ENCODE measurements around the gene CHCHD5. TPM values are rescaled to one million over a fixed set of nuclear protein-coding genes. Genes with fewer than 3 reads are reported as not detected.

Gene CHCHD5
- total and polyA plus RNA-seq, 3 experiments from 2014 or later, result 33.1 to 41.8 (median 36.6) TPM

GRCh38 chr2:112591413-112591812 is 7.0 kb downstream of the CHCHD5 start:
- Mint-ChIP-seq H3K4me3 (no peak overlapping the region), H3K36me3 (peaks cover 14 to 47% (median 20%) of the 10 kb centered on the region in 3 donors), H3K27ac (peak overlapping the region in 1 of 8 donors; percentile 62), H3K27me3 (no peaks in the 10 kb centered on the region), H3K9me3 (no peaks in the 10 kb centered on the region), H3K4me1 (peaks cover 8 to 10% (median 8%) of the 10 kb centered on the region in 3 donors)
- Histone ChIP-seq H3K27me3 (ENCODE audit: insufficient read depth, low read length, poor library complexity, severe bottlenecking) (no peaks in the 10 kb centered on the region), H3K4me3 (ENCODE audit: low read length) (no peak overlapping the region), H3K9me3 (ENCODE audit: low read length) (no peaks in the 10 kb centered on the region), H3K4me1 (ENCODE audit: insufficient read depth, low read length) (peaks cover 3% of the 10 kb centered on the region), H3K27ac (ENCODE audit: low read depth, low read length) (no peak overlapping the region), H3K36me3 (ENCODE audit: insufficient read depth, low read length) (peaks cover 7% of the 10 kb centered on the region)
- CTCF ChIA-PET, result interaction anchor here (1.0 to 1.5 kb wide), 2 partner anchors 8 to 101 kb away, joined by 3 to 4 read pairs; no protein-coding TSS in a partner anchor
- no peak for DNase-seq
- POLR2A ChIA-PET, result no interaction called here

GRCh38 chr2:112593736-112594135 is 9.3 kb downstream of the CHCHD5 start:
- peaks cover 0 to 28% (median 12%) of the 10 kb centered on the region in 3 donors for H3K36me3 Mint-ChIP-seq
- Histone ChIP-seq H3K9me3 (ENCODE audit: low read length) (no peaks in the 10 kb centered on the region), H3K27ac (ENCODE audit: low read depth, low read length) (no peak overlapping the region), H3K36me3 (ENCODE audit: insufficient read depth, low read length) (no peaks in the 10 kb centered on the region), H3K4me3 (ENCODE audit: low read length) (no peak overlapping the region), H3K4me1 (ENCODE audit: insufficient read depth, low read length) (no peaks in the 10 kb centered on the region), H3K27me3 (ENCODE audit: insufficient read depth, low read length, poor library complexity, severe bottlenecking) (no peaks in the 10 kb centered on the region)
- H3K4me1 Mint-ChIP-seq, result no peaks in the 10 kb centered on the region
- no peak overlapping the region for H3K27ac Mint-ChIP-seq
- H3K9me3 Mint-ChIP-seq, result no peaks in the 10 kb centered on the region
- H3K4me3 Mint-ChIP-seq, result no peak overlapping the region
- CTCF ChIA-PET, result no interaction called here
- no peak for DNase-seq
- POLR2A ChIA-PET, result no interaction called here
- H3K27me3 Mint-ChIP-seq, result no peaks in the 10 kb centered on the region

GRCh38 chr2:112597537-112598322 is 13.3 kb downstream of the CHCHD5 start:
- no peak overlapping the region for H3K27ac Mint-ChIP-seq
- H3K36me3 Mint-ChIP-seq, result peaks cover 0 to 10% (median 4%) of the 10 kb centered on the region in 3 donors
- H3K27me3 Mint-ChIP-seq, result no peaks in the 10 kb centered on the region
- H3K4me1 ChIP-seq (ENCODE audit: insufficient read depth, low read length), result peaks cover 5% of the 10 kb centered on the region
- no peaks in the 10 kb centered on the region for H3K9me3 ChIP-seq (ENCODE audit: low read length)
- no peak for DNase-seq
- H3K9me3 Mint-ChIP-seq, result no peaks in the 10 kb centered on the region
- H3K4me1 Mint-ChIP-seq, result peaks cover 4 to 6% (median 5%) of the 10 kb centered on the region in 3 donors
- CTCF ChIA-PET, result interaction anchor here (1.2 to 5.3 kb wide), 4 partner anchors 11 to 476 kb away, joined by 3 to 92 read pairs (median 20); partner anchors contain the start of gene CHCHD5
- POLR2A ChIA-PET, result interaction anchor here (0.6 to 0.7 kb wide), 2 partner anchors 13 to 126 kb away, joined by 3 to 4 read pairs; no protein-coding TSS in a partner anchor
- H3K4me3 ChIP-seq (ENCODE audit: low read length), result no peak overlapping the region
- no peaks in the 10 kb centered on the region for H3K27me3 ChIP-seq (ENCODE audit: insufficient read depth, low read length, poor library complexity, severe bottlenecking)
- no peak overlapping the region for H3K27ac ChIP-seq (ENCODE audit: low read depth, low read length)
- no peaks in the 10 kb centered on the region for H3K36me3 ChIP-seq (ENCODE audit: insufficient read depth, low read length)
- H3K4me3 Mint-ChIP-seq, result no peak overlapping the region

GRCh38 chr2:112600634-112601033 is 16.2 kb downstream of the CHCHD5 start:
- POLR2A ChIA-PET, result interaction anchor here (0.6 kb wide), 1 partner anchor 91 kb away, joined by 4 read pairs; no protein-coding TSS in a partner anchor
- peaks cover 4 to 6% (median 5%) of the 10 kb centered on the region in 3 donors for H3K4me1 Mint-ChIP-seq
- H3K4me3 Mint-ChIP-seq, result no peak overlapping the region
- CTCF ChIA-PET, result interaction anchor here (1.2 to 5.3 kb wide), 17 partner anchors 9 to 285 kb away, joined by 3 to 92 read pairs (median 5); partner anchors contain the start of gene CHCHD5
- H3K4me3 ChIP-seq (ENCODE audit: low read length), result no peak overlapping the region
- H3K27ac ChIP-seq (ENCODE audit: low read depth, low read length), result no peak overlapping the region
- no peaks in the 10 kb centered on the region for H3K9me3 ChIP-seq (ENCODE audit: low read length)
- no peaks in the 10 kb centered on the region for H3K36me3 ChIP-seq (ENCODE audit: insufficient read depth, low read length)
- H3K27me3 ChIP-seq (ENCODE audit: insufficient read depth, low read length, poor library complexity, severe bottlenecking), result no peaks in the 10 kb centered on the region
- DNase-seq, result no peak
- H3K27ac Mint-ChIP-seq, result no peak overlapping the region
- peaks cover 5% of the 10 kb centered on the region for H3K4me1 ChIP-seq (ENCODE audit: insufficient read depth, low read length)
- no peaks in the 10 kb centered on the region for H3K27me3 Mint-ChIP-seq
- H3K36me3 Mint-ChIP-seq, result no peaks in the 10 kb centered on the region
- H3K9me3 Mint-ChIP-seq, result no peaks in the 10 kb centered on the region

- no peaks in the 10 kb centered on the region for H3K9me3 Mint-ChIP-seq
- H3K4me1 Mint-ChIP-seq, result peaks cover 4 to 6% (median 5%) of the 10 kb centered on the region in 3 donors
- POLR2A ChIA-PET, result no interaction called here
- CTCF ChIA-PET, result interaction anchor here (0.9 to 5.3 kb wide), 6 partner anchors 15 to 283 kb away, joined by 4 to 92 read pairs (median 16); partner anchors contain the start of gene CHCHD5
- Histone ChIP-seq H3K27ac (ENCODE audit: low read depth, low read length) (no peak overlapping the region), H3K9me3 (ENCODE audit: low read length) (no peaks in the 10 kb centered on the region), H3K4me1 (ENCODE audit: insufficient read depth, low read length) (peaks cover 5% of the 10 kb centered on the region), H3K36me3 (ENCODE audit: insufficient read depth, low read length) (no peaks in the 10 kb centered on the region), H3K4me3 (ENCODE audit: low read length) (no peak overlapping the region), H3K27me3 (ENCODE audit: insufficient read depth, low read length, poor library complexity, severe bottlenecking) (no peaks in the 10 kb centered on the region)
- no peaks in the 10 kb centered on the region for H3K36me3 Mint-ChIP-seq
- H3K27me3 Mint-ChIP-seq, result no peaks in the 10 kb centered on the region
- no peak overlapping the region for H3K4me3 Mint-ChIP-seq
- H3K27ac Mint-ChIP-seq, result no peak overlapping the region
- DNase-seq, result no peak
Measured at GRCh38 chr2:112601754-112602153, 17.3 kb downstream of the CHCHD5 start.

GRCh38 chr2:112602917-112603316 is 18.5 kb downstream of the CHCHD5 start:
- Mint-ChIP-seq H3K9me3 (no peaks in the 10 kb centered on the region), H3K4me1 (peaks cover 4 to 6% (median 5%) of the 10 kb centered on the region in 3 donors), H3K36me3 (no peaks in the 10 kb centered on the region), H3K27ac (no peak overlapping the region), H3K27me3 (no peaks in the 10 kb centered on the region), H3K4me3 (no peak overlapping the region)
- POLR2A ChIA-PET, result no interaction called here
- H3K4me1 ChIP-seq (ENCODE audit: insufficient read depth, low read length), result peaks cover 5% of the 10 kb centered on the region
- H3K4me3 ChIP-seq (ENCODE audit: low read length), result no peak overlapping the region
- CTCF ChIA-PET, result interaction anchor here (0.7 kb wide), 1 partner anchor 124 kb away, joined by 3 read pairs; no protein-coding TSS in a partner anchor
- no peaks in the 10 kb centered on the region for H3K27me3 ChIP-seq (ENCODE audit: insufficient read depth, low read length, poor library complexity, severe bottlenecking)
- no peak for DNase-seq
- no peak overlapping the region for H3K27ac ChIP-seq (ENCODE audit: low read depth, low read length)
- H3K9me3 ChIP-seq (ENCODE audit: low read length), result no peaks in the 10 kb centered on the region
- H3K36me3 ChIP-seq (ENCODE audit: insufficient read depth, low read length), result no peaks in the 10 kb centered on the region

- ChIA-PET POLR2A (no interaction called here), CTCF (interaction anchor here (1.2 to 4.3 kb wide), 3 partner anchors 22 to 123 kb away, joined by 3 to 15 read pairs (median 13); no protein-coding TSS in a partner anchor)
- Mint-ChIP-seq H3K4me1 (peaks cover 4 to 6% (median 5%) of the 10 kb centered on the region in 3 donors), H3K4me3 (no peak overlapping the region), H3K9me3 (no peaks in the 10 kb centered on the region), H3K27me3 (no peaks in the 10 kb centered on the region), H3K27ac (peak overlapping the region in 2 of 8 donors; percentile 17 to 24), H3K36me3 (no peaks in the 10 kb centered on the region)
- no peak for DNase-seq
- H3K27me3 ChIP-seq (ENCODE audit: insufficient read depth, low read length, poor library complexity, severe bottlenecking), result no peaks in the 10 kb centered on the region
- no peak overlapping the region for H3K4me3 ChIP-seq (ENCODE audit: low read length)
- H3K9me3 ChIP-seq (ENCODE audit: low read length), result no peaks in the 10 kb centered on the region
- H3K36me3 ChIP-seq (ENCODE audit: insufficient read depth, low read length), result no peaks in the 10 kb centered on the region
- no peak overlapping the region for H3K27ac ChIP-seq (ENCODE audit: low read depth, low read length)
- H3K4me1 ChIP-seq (ENCODE audit: insufficient read depth, low read length), result peaks cover 5% of the 10 kb centered on the region
Measured at GRCh38 chr2:112603731-112604130, 19.3 kb downstream of the CHCHD5 start.

GRCh38 chr2:112604952-112605351 is 20.5 kb downstream of the CHCHD5 start:
- no peaks in the 10 kb centered on the region for H3K9me3 ChIP-seq (ENCODE audit: low read length)
- Mint-ChIP-seq H3K27me3 (no peaks in the 10 kb centered on the region), H3K27ac (peak overlapping the region in 1 of 8 donors; percentile 6), H3K4me3 (no peak overlapping the region), H3K36me3 (peaks cover 0 to 2% (median 0%) of the 10 kb centered on the region in 3 donors), H3K4me1 (peaks cover 3 to 4% (median 3%) of the 10 kb centered on the region in 3 donors), H3K9me3 (no peaks in the 10 kb centered on the region)
- no peak for DNase-seq
- no peak overlapping the region for H3K27ac ChIP-seq (ENCODE audit: low read depth, low read length)
- ChIA-PET CTCF (interaction anchor here (1.5 to 4.3 kb wide), 2 partner anchors 21 to 122 kb away, joined by 13 to 15 read pairs; no protein-coding TSS in a partner anchor), POLR2A (no interaction called here)
- no peaks in the 10 kb centered on the region for H3K36me3 ChIP-seq (ENCODE audit: insufficient read depth, low read length)
- no peaks in the 10 kb centered on the region for H3K27me3 ChIP-seq (ENCODE audit: insufficient read depth, low read length, poor library complexity, severe bottlenecking)
- peaks cover 3% of the 10 kb centered on the region for H3K4me1 ChIP-seq (ENCODE audit: insufficient read depth, low read length)
- no peak overlapping the region for H3K4me3 ChIP-seq (ENCODE audit: low read length)
